ENCODE data around the gene RGS9. TPM values are rescaled to one million over a fixed set of nuclear protein-coding genes. Genes with fewer than 3 reads are reported as not detected.
"Not testable (repeated sequence)": the region's sequence is repeated elsewhere in the genome, so short reads cannot be mapped to it uniquely, and the experiment has no call there.

Gene RGS9
- total and polyA plus RNA-seq, 2 of the 13 experiments (the other 11 are each of a cell fraction or from before 2014, with no cell fraction given), result 0.44 to 0.74 TPM

- H3K36me3 ChIP-seq (replicated peaks in 1 of 2; ENCODE audit: control insufficient read depth in 1 of 2, insufficient read depth in 2 of 2, low read length in 2 of 2); H3K9me3 ChIP-seq (ENCODE audit: low read length); POLR2A ChIA-PET; H3K4me2 ChIP-seq (ENCODE audit: low read depth, low read length); H3K27me3 ChIP-seq (ENCODE audit: control insufficient read depth in 1 of 2, insufficient read depth in 2 of 2, low read length in 2 of 2); H2AFZ ChIP-seq (ENCODE audit: low read length); H3K27ac ChIP-seq (ENCODE audit: extremely low read length, insufficient read depth, low read length); ATAC-seq; intact Hi-C loops (cut with micrococcal nuclease; ENCODE audit: unreplicated experiment); H4K20me1 ChIP-seq (ENCODE audit: insufficient read depth, low read length); DNase-seq (ENCODE audit: low spot score); H3K79me2 ChIP-seq (ENCODE audit: insufficient read depth, low read length); H3K4me3 ChIP-seq (replicated peaks in 1 of 3; ENCODE audit: insufficient read depth in 1 of 3, low read depth in 2 of 3, low read length in 3 of 3); CTCF ChIA-PET (ENCODE audit: low intra/inter-chr PET ratio, low total read pairs); BruUV-seq (replicated peaks); FAIRE-seq; H3K9ac ChIP-seq (ENCODE audit: insufficient read depth, low read depth, low read length); in situ Hi-C loops (cut with HindIII; ENCODE audit: extremely low pct_ligation_motif_present, low pct_unique_long_range_greater_than_20kb): not testable (repeated sequence)
- no CpG with 5 or more reads among the region's 1 CpG for WGBS (ENCODE audit: low lambda C conversion rate)
- peaks cover 14% of the 10 kb centered on the region for H3K4me1 ChIP-seq (ENCODE audit: insufficient read depth, low read length)
Measured at GRCh38 chr17:65207448-65207847, 70.3 kb downstream of the RGS9 start.

DNA sequence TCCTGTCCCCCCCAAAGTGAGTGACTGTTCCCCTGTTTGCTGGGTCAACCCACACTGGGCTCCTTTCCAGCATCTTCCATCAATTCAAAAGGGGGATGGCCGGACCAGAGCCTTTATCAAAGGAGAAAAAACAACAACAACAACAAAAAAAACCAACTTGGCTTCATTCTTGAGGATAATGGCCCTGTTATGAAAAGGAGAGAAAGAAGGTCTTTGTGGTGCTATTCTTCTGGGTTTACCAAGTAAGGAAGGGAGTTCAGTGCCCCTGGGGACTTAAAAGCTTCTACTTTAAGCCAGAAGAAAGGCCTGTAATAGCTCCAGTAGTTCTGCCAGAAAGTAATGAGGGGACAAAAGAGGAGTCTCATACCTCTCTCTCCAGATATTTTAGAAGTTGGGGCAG is 71.5 kb downstream of the RGS9 start:
- no TSS peak for BruUV-seq (replicated peaks)
- in situ Hi-C loops (cut with HindIII; ENCODE audit: extremely low pct_ligation_motif_present, low pct_unique_long_range_greater_than_20kb), result no loop called here
- H4K20me1 ChIP-seq (ENCODE audit: insufficient read depth, low read length), result no peaks in the 10 kb centered on the region
- ATAC-seq (no peak), FAIRE-seq (no peak), DNase-seq (ENCODE audit: low spot score) (no peak)
- CTCF ChIA-PET (ENCODE audit: low intra/inter-chr PET ratio, low total read pairs), result no interaction called here
- H3K4me3 ChIP-seq (replicated peaks in 1 of 3; ENCODE audit: insufficient read depth in 1 of 3, low read depth in 2 of 3, low read length in 3 of 3), result no peak overlapping the region
- no peaks in the 10 kb centered on the region for H3K9me3 ChIP-seq (ENCODE audit: low read length)
- intact Hi-C loops (cut with micrococcal nuclease; ENCODE audit: unreplicated experiment), result no loop called here
- no peak overlapping the region for H2AFZ ChIP-seq (ENCODE audit: low read length)
- TF ChIP-seq TGIF2 (CRISPR knock-in tag; IDR thresholded peaks at IDR 0.05) (no peak), ZNF816 (CRISPR knock-in tag; IDR thresholded peaks at IDR 0.05; ENCODE audit: borderline replicate concordance) (no peak), HNRNPLL (IDR thresholded peaks at IDR 0.05; ENCODE audit: low read depth, low read length, poor library complexity, severe bottlenecking) (no peak), TRIM24 (CRISPR knock-in tag; IDR thresholded peaks at IDR 0.05) (no peak), TBX3 (IDR thresholded peaks at IDR 0.05; ENCODE audit: borderline replicate concordance) (no peak), ZNF616 (CRISPR knock-in tag; IDR thresholded peaks at IDR 0.05; ENCODE audit: low read depth) (no peak), ZNF615 (CRISPR knock-in tag; IDR thresholded peaks at IDR 0.05; ENCODE audit: borderline replicate concordance) (no peak), ZNF33B (CRISPR knock-in tag; IDR thresholded peaks at IDR 0.05) (no peak), ZNF350 (CRISPR knock-in tag; IDR thresholded peaks at IDR 0.05; ENCODE audit: borderline replicate concordance, low read depth) (no peak), SRSF9 (IDR thresholded peaks at IDR 0.05; ENCODE audit: borderline replicate concordance, insufficient read depth, low read depth, low read length, poor library complexity, severe bottlenecking) (no peak), ZNF232 (CRISPR knock-in tag; IDR thresholded peaks at IDR 0.05; ENCODE audit: borderline replicate concordance) (no peak)
- TF ChIP-seq, protein P1, sequence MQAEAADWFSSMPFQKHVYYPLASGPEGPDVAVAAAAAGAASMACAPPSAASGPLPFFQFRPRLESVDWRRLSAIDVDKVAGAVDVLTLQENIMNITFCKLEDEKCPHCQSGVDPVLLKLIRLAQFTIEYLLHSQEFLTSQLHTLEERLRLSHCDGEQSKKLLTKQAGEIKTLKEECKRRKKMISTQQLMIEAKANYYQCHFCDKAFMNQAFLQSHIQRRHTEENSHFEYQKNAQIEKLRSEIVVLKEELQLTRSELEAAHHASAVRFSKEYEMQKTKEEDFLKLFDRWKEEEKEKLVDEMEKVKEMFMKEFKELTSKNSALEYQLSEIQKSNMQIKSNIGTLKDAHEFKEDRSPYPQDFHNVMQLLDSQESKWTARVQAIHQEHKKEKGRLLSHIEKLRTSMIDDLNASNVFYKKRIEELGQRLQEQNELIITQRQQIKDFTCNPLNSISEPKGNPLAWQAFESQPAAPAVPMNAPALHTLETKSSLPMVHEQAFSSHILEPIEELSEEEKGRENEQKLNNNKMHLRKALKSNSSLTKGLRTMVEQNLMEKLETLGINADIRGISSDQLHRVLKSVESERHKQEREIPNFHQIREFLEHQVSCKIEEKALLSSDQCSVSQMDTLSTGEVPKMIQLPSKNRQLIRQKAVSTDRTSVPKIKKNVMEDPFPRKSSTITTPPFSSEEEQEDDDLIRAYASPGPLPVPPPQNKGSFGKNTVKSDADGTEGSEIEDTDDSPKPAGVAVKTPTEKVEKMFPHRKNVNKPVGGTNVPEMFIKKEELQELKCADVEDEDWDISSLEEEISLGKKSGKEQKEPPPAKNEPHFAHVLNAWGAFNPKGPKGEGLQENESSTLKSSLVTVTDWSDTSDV (CRISPR knock-in tag; IDR thresholded peaks at IDR 0.05), result no peak
- H3K27ac ChIP-seq (ENCODE audit: extremely low read length, insufficient read depth, low read length), result no peak overlapping the region
- peaks cover 4 to 9% of the 10 kb centered on the region in 2 experiments; a peak in 3 of 5 replicates for H3K27me3 ChIP-seq (ENCODE audit: control insufficient read depth in 1 of 2, insufficient read depth in 2 of 2, low read length in 2 of 2)
- no peaks in the 10 kb centered on the region for H3K36me3 ChIP-seq (replicated peaks in 1 of 2; ENCODE audit: control insufficient read depth in 1 of 2, insufficient read depth in 2 of 2, low read length in 2 of 2)
- 0% methylated on average over 1 of the region's 1 CpG for WGBS (ENCODE audit: low lambda C conversion rate)
- H3K4me1 ChIP-seq (ENCODE audit: insufficient read depth, low read length), result peaks cover 1% of the 10 kb centered on the region
- no peak overlapping the region for H3K9ac ChIP-seq (ENCODE audit: insufficient read depth, low read depth, low read length)
- H3K4me2 ChIP-seq (ENCODE audit: low read depth, low read length), result no peak overlapping the region
- POLR2A ChIA-PET, result no interaction called here
- H3K79me2 ChIP-seq (ENCODE audit: insufficient read depth, low read length), result no peaks in the 10 kb centered on the region

Measured in HepG2 (cell line).